NCI-H1694 treated with DMSO at 0.1 percent for 48 hours (cell line): ENCODE results near the gene IRX2.

Experiments
- DNase-seq: peaks from one replicate; lab custom pipeline; 2025; lab: John Stamatoyannopoulos, UW

The IRX2 gene

GRCh38 chr5:2751592-2752021 lies at the start of gene IRX2:
Gene IRX2 (minus strand): TSS chr5:2751677. CDS start chr5:2751413, 264 bp downstream.
- no peak for DNase-seq

GRCh38 chr5:2800035-2800434 lies 48.6 kb upstream of the IRX2 start:
- DNase-seq, result no peak

GRCh38 chr5:2797981-2798380 lies 46.5 kb upstream of the IRX2 start:
- DNase-seq, result no peak

- DNase-seq, result no peak
Measured at GRCh38 chr5:2797160-2797559, 45.7 kb upstream of the IRX2 start.

GRCh38 chr5:2783223-2783622 lies 31.7 kb upstream of the IRX2 start:
- no peak for DNase-seq

GRCh38 chr5:2782658-2783057 lies 31.2 kb upstream of the IRX2 start:
- DNase-seq, result no peak

- DNase-seq, result no peak
Measured at GRCh38 chr5:2780421-2781171, 29.1 kb upstream of the IRX2 start.

- DNase-seq, result no peak
Measured at GRCh38 chr5:2779459-2779858, 28.0 kb upstream of the IRX2 start.

- DNase-seq, result no peak
Measured at GRCh38 chr5:2776337-2777302, 25.1 kb upstream of the IRX2 start.

- no peak for DNase-seq
Measured at GRCh38 chr5:2773327-2773726, 21.9 kb upstream of the IRX2 start.

GRCh38 chr5:2767089-2767488 lies 15.6 kb upstream of the IRX2 start:
- no peak for DNase-seq

- DNase-seq, result no peak
Measured at GRCh38 chr5:2764581-2764980, 13.1 kb upstream of the IRX2 start.

- no peak for DNase-seq
Measured at GRCh38 chr5:2763533-2763794, 12.0 kb upstream of the IRX2 start.

- DNase-seq, result no peak
Measured at GRCh38 chr5:2762744-2763532, 11.5 kb upstream of the IRX2 start.

GRCh38 chr5:2761921-2762488 lies 10.5 kb upstream of the IRX2 start:
- no peak for DNase-seq

- DNase-seq, result no peak
Measured at GRCh38 chr5:2759696-2760461, 8.4 kb upstream of the IRX2 start.

- DNase-seq, result no peak
Measured at GRCh38 chr5:2759091-2759490, 7.6 kb upstream of the IRX2 start.

GRCh38 chr5:2758632-2759031 lies 7.2 kb upstream of the IRX2 start:
- DNase-seq, result no peak

- DNase-seq, result no peak
Measured at GRCh38 chr5:2757563-2758351, 6.3 kb upstream of the IRX2 start.
